Cortex of kidney (tissue), 1 donor: ENCODE results near the gene TNRC18.
"Not testable (repeated sequence)": the region's sequence is repeated elsewhere in the genome, so short reads cannot be mapped to it uniquely, and the experiment has no call there.

Experiments used
- DNase-seq: peaks from one replicate; lab custom pipeline; 2025; lab: John Stamatoyannopoulos, UW

TNRC18 gene

GRCh38 chr7:5349437-5350173, 74.0 kb downstream of the TNRC18 start:
- no peak for DNase-seq

- DNase-seq, result no peak
Observed at GRCh38 chr7:5349005-5349380, 74.6 kb downstream of the TNRC18 start.

- no peak for DNase-seq
Observed at GRCh38 chr7:5348134-5349004, 75.3 kb downstream of the TNRC18 start.

GRCh38 chr7:5345671-5346070, 78.0 kb downstream of the TNRC18 start:
- DNase-seq, result no peak

GRCh38 chr7:5345171-5345570, 78.5 kb downstream of the TNRC18 start:
- no peak for DNase-seq

- no peak for DNase-seq
Observed at GRCh38 chr7:5344342-5344741, 79.3 kb downstream of the TNRC18 start.

GRCh38 chr7:5343884-5344283, 79.8 kb downstream of the TNRC18 start:
- DNase-seq, result no peak

GRCh38 chr7:5342631-5343030, 81.0 kb downstream of the TNRC18 start:
- no peak for DNase-seq

GRCh38 chr7:5339955-5340354, 83.7 kb downstream of the TNRC18 start:
- DNase-seq, result no peak

GRCh38 chr7:5337047-5337446, 86.6 kb downstream of the TNRC18 start:
- DNase-seq, result no peak

GRCh38 chr7:5334671-5335070, 89.0 kb downstream of the TNRC18 start:
- DNase-seq, result no peak

- no peak for DNase-seq
Observed at GRCh38 chr7:5333121-5334045, 90.3 kb downstream of the TNRC18 start.

GRCh38 chr7:5332579-5332978, 91.1 kb downstream of the TNRC18 start:
- DNase-seq, result no peak

GRCh38 chr7:5330288-5330687, 93.3 kb downstream of the TNRC18 start:
- no peak for DNase-seq

- no peak for DNase-seq
Observed at GRCh38 chr7:5324961-5325360, 98.7 kb downstream of the TNRC18 start.

- not testable (repeated sequence) for DNase-seq
Observed at GRCh38 chr7:5323800-5324781, 99.5 kb downstream of the TNRC18 start.

- DNase-seq, result no peak
Observed at GRCh38 chr7:5322621-5323410, 100.8 kb downstream of the TNRC18 start.

GRCh38 chr7:5320802-5321396, 102.7 kb downstream of the TNRC18 start:
- no peak for DNase-seq

GRCh38 chr7:5320391-5320790, 103.2 kb downstream of the TNRC18 start:
- no peak for DNase-seq

GRCh38 chr7:5318613-5319012, 105.0 kb downstream of the TNRC18 start:
- not testable (repeated sequence) for DNase-seq
